Subcutaneous adipose tissue (tissue), 4 donors: Measurements from ENCODE around the gene TMEFF1. TPM values are rescaled to one million over a fixed set of nuclear protein-coding genes. Genes with fewer than 3 reads are reported as not detected.

Source experiments
- total RNA-seq, 4 donors: library from RNA; depleted of rRNA; stranded (reverse); fragments of >200 nt; gene quantifications; one replicate each; pipeline ENCODE4 v1.1.0, GENCODE V29; 2016
- TF ChIP-seq, protein P1 (sequence below): fragments of 450-650 bp; IDR thresholded peaks from one replicate; pipeline ENCODE4 v1.5.1; 2016; ENCODE audit warnings: low read depth, mild to moderate bottlenecking, control low read depth, antibody characterized with exemption, moderate library complexity

Gene TMEFF1
- total RNA-seq, 4 donors from 2014 or later, result 0.22 to 2.9 TPM; not detected in 2

GRCh38 chr9:100479820-100480219 is 6.9 kb downstream of the TMEFF1 start:
- TF ChIP-seq, protein P1, sequence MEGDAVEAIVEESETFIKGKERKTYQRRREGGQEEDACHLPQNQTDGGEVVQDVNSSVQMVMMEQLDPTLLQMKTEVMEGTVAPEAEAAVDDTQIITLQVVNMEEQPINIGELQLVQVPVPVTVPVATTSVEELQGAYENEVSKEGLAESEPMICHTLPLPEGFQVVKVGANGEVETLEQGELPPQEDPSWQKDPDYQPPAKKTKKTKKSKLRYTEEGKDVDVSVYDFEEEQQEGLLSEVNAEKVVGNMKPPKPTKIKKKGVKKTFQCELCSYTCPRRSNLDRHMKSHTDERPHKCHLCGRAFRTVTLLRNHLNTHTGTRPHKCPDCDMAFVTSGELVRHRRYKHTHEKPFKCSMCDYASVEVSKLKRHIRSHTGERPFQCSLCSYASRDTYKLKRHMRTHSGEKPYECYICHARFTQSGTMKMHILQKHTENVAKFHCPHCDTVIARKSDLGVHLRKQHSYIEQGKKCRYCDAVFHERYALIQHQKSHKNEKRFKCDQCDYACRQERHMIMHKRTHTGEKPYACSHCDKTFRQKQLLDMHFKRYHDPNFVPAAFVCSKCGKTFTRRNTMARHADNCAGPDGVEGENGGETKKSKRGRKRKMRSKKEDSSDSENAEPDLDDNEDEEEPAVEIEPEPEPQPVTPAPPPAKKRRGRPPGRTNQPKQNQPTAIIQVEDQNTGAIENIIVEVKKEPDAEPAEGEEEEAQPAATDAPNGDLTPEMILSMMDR, result no peak

- TF ChIP-seq, protein P1, result no peak
Observed at GRCh38 chr9:100485196-100485595, 12.2 kb downstream of the TMEFF1 start.

GRCh38 chr9:100486479-100487176 is 13.7 kb downstream of the TMEFF1 start:
- TF ChIP-seq, protein P1, result no peak

DNA sequence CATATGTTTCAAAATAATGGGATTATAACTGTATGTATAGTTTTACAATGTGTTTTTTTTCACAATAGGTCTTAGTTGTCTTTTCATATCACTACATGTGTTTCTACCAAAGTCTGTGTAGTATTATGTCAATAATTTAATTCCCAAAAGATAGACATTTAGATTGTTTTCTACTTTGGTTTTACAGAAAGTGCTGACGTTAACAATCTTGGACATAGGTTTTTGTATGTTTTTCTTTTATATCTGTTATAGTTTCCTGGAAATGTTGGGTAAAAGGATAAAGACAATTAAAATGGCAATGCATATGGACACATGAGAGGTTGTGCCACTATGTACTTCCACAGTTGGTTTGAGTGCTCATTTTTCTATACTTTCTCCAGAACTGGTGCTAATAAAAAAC is 15.2 kb downstream of the TMEFF1 start:
- TF ChIP-seq, protein P1, result no peak

- TF ChIP-seq, protein P1, result no peak
Observed at GRCh38 chr9:100489836-100490235, 16.9 kb downstream of the TMEFF1 start.

DNA sequence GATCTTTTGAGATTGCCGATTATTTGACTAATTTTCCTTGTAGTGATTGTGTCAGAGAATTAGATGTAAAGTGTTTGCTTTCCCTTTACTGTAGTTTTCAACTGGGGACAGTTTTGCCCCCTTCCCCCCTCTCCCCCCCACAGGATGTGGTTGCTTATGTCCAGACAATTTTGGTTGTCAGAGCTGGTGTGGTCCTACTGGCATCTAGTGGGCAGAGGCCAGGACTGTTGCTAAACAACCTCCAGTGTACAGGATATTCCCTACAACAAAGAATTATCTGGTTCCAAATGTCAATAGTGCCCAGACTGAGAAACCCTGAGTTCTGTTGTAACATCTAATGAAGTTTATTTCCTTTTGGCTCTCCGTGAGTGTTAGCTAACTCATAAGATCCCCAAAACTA is 20.0 kb downstream of the TMEFF1 start:
- TF ChIP-seq, protein P1, result no peak

GRCh38 chr9:100498592-100498991 is 25.6 kb downstream of the TMEFF1 start:
- TF ChIP-seq, protein P1, result no peak
